Hepatocyte (in vitro differentiated cells): ENCODE results near the gene TMEM92.

ENCODE experiments used
- CTCF ChIP-seq: fragments of 200-600 bp; sonication (generic); IDR thresholded peaks from 2 replicates; pipeline ENCODE4 v1.5.1; 2016; ENCODE audit warnings: antibody characterized with exemption, mild to moderate bottlenecking; ENCODE audit not compliant: poor library complexity
- EZH2 ChIP-seq: fragments of 200-600 bp; sonication (generic); IDR thresholded peaks from 2 replicates; pipeline ENCODE4 v1.6.1; 2016; ENCODE audit warnings: antibody characterized with exemption, mild to moderate bottlenecking, borderline replicate concordance

GRCh38 chr17:50259477-50260324 is 14.6 kb upstream of the TMEM92 start:
- TF ChIP-seq CTCF (no peak), EZH2 (no peak)
